ENCODE results near the gene PIGL.

PIGL gene

DNA sequence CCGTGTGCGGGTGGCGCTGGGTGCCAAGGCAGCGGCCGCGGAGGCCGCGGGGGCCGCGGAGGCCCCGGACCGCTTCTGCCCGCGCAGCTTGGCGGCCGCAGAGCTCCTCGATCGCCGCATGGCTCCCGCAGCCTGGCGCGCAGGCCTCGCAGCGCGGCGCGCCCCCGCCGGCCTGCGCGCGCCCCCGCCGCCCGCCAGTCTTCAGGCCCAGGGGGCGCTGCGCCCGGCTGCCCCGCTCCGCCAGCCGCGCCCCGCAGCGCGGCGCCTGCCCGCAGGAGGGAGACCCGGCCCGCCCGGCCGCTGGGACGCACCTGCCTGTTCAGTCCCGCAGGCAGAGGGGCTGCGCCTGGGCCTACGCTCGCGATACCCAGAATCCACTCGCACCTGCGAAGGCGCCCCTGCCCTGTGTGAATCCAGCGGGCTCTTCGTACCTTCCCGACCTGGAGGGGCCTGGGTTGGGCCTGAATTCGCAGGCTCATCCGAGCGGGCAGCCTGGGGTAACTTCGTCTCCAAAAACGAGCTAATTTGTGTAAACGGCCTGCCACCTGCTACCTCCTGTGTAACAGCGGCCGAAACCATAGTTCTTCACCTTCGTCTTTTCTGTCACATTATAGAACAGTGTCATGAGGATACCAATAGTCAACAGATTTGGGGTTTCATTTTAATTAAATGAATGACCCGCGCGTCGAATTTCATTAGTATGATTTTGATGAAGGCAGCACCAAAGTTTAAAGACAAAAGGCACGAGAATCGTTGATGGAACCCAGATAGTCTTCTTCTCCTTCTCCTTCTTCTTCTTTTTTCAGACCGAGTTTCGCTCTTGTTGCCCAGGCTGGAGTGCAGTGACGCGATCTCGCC, 136.5 kb downstream of the PIGL start, which contains the start of gene CENPV:
CENPV (minus strand) TSS at position 153 of the 858 bp plus-strand sequence; CDS start at position 120, 33 bp downstream.
- DNase-seq (ENCODE audit: low read depth in 1 of 2, low spot score in 1 of 2), result peak; percentile 18 to 30
- peak within 1 kb of the TSS; percentile 59 for H3K4me3 ChIP-seq (replicated peaks; ENCODE audit: insufficient read depth, low read length)
- H3K27me3 ChIP-seq (ENCODE audit: insufficient read depth, poor library complexity, severe bottlenecking), result no peaks in the 10 kb centered on the region
- peak within 1 kb of the TSS; percentile 76 for H3K27ac ChIP-seq (replicated peaks)
- TF ChIP-seq, protein P1, sequence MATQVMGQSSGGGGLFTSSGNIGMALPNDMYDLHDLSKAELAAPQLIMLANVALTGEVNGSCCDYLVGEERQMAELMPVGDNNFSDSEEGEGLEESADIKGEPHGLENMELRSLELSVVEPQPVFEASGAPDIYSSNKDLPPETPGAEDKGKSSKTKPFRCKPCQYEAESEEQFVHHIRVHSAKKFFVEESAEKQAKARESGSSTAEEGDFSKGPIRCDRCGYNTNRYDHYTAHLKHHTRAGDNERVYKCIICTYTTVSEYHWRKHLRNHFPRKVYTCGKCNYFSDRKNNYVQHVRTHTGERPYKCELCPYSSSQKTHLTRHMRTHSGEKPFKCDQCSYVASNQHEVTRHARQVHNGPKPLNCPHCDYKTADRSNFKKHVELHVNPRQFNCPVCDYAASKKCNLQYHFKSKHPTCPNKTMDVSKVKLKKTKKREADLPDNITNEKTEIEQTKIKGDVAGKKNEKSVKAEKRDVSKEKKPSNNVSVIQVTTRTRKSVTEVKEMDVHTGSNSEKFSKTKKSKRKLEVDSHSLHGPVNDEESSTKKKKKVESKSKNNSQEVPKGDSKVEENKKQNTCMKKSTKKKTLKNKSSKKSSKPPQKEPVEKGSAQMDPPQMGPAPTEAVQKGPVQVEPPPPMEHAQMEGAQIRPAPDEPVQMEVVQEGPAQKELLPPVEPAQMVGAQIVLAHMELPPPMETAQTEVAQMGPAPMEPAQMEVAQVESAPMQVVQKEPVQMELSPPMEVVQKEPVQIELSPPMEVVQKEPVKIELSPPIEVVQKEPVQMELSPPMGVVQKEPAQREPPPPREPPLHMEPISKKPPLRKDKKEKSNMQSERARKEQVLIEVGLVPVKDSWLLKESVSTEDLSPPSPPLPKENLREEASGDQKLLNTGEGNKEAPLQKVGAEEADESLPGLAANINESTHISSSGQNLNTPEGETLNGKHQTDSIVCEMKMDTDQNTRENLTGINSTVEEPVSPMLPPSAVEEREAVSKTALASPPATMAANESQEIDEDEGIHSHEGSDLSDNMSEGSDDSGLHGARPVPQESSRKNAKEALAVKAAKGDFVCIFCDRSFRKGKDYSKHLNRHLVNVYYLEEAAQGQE (IDR thresholded peaks at IDR 0.05; ENCODE audit: insufficient replicate concordance, low read depth), result no peak
- TF ChIP-seq SPI1 (IDR thresholded peaks at IDR 0.05; ENCODE audit: borderline replicate concordance, low read depth) (no peak), POLR2AphosphoS5 (IDR thresholded peaks at IDR 0.05; ENCODE audit: low read depth) (no peak)

DNA sequence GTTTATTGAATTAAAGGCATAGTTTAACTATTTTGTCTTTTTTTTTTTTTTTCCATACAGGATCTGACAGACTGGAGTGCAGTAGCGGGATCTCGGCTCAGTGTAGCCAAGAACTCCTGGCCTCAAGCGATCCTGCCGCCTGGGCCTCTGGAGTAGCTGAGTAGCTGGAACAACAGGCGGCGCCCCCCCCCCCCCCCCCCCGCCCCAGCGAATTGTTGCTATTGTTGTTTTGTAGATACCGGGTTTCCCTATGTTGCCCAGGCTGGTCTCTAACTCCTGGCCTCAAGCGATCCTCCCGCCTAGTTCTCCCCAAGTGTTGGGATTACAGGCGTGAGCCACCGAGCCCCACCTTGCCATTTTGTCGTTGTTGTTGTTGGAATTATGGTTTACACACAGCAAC, 137.6 kb downstream of the PIGL start:
- no peaks in the 10 kb centered on the region for H3K27me3 ChIP-seq (ENCODE audit: insufficient read depth, poor library complexity, severe bottlenecking)
- TF ChIP-seq GABPA (IDR thresholded peaks at IDR 0.05; ENCODE audit: low read depth) (no peak), SPI1 (IDR thresholded peaks at IDR 0.05; ENCODE audit: borderline replicate concordance, low read depth) (no peak), CTCF (IDR thresholded peaks at IDR 0.05; ENCODE audit: insufficient read depth, low read length) (no peak)
- H3K27ac ChIP-seq (replicated peaks), result no peak overlapping the region
- H3K4me3 ChIP-seq (replicated peaks; ENCODE audit: insufficient read depth, low read length), result no peak overlapping the region
- no peak for DNase-seq (ENCODE audit: low read depth in 1 of 2, low spot score in 1 of 2)

GRCh38 chr17:16358394-16358793, 141.4 kb downstream of the PIGL start:
- Histone ChIP-seq H3K27me3 (ENCODE audit: insufficient read depth, poor library complexity, severe bottlenecking) (no peaks in the 10 kb centered on the region), H3K4me3 (replicated peaks; ENCODE audit: insufficient read depth, low read length) (no peak overlapping the region), H3K27ac (replicated peaks) (no peak overlapping the region)
- no peak for TF ChIP-seq GABPA (IDR thresholded peaks at IDR 0.05; ENCODE audit: low read depth)
- DNase-seq (ENCODE audit: low read depth in 1 of 2, low spot score in 1 of 2), result no peak

DNA sequence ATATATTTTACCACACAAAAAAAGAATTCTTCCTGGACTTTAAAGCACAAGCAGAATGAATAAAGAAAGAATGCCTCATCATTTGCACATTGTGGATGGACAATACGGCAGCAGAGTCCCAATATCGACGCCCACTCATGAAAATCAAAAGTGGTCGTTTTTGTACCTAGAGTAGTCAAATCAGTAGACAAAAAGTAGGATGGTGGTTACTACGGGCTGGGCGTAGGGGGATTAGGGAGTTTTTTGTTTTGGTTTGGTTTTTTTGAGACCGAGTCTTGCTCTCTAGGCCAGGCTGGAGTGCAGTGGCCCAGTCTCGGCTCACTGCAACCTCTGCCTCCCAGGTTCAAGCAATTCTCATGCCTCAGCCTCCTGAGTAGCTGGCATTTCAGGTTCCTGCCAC, 144.9 kb downstream of the PIGL start:
- TF ChIP-seq, protein P1 (IDR thresholded peaks at IDR 0.05; ENCODE audit: insufficient replicate concordance, low read depth), result no peak
- no peak for TF ChIP-seq POLR2AphosphoS5 (IDR thresholded peaks at IDR 0.05; ENCODE audit: low read depth)
- TF ChIP-seq GABPA (IDR thresholded peaks at IDR 0.05; ENCODE audit: low read depth), result no peak
- TF ChIP-seq CTCF (IDR thresholded peaks at IDR 0.05; ENCODE audit: insufficient read depth, low read length), result no peak
- no peak for TF ChIP-seq SPI1 (IDR thresholded peaks at IDR 0.05; ENCODE audit: borderline replicate concordance, low read depth)
- H3K4me3 ChIP-seq (replicated peaks; ENCODE audit: insufficient read depth, low read length), result no peak overlapping the region
- DNase-seq (ENCODE audit: low read depth in 1 of 2, low spot score in 1 of 2), result no peak
- no peaks in the 10 kb centered on the region for H3K27me3 ChIP-seq (ENCODE audit: insufficient read depth, poor library complexity, severe bottlenecking)
- no peak overlapping the region for H3K27ac ChIP-seq (replicated peaks)

All from HL-60 (cell line).